GM12878 (cell line): ENCODE data around the gene CAPN10. TPM values are rescaled to one million over a fixed set of nuclear protein-coding genes. Genes with fewer than 3 reads are reported as not detected.

Experiments
- ASH2L ChIP-seq: fragments of 300-600, 200-600 bp; sonication (generic); IDR thresholded peaks from 2 replicates; pipeline ENCODE4 v1.6.1; 2017; ENCODE audit warnings: low read depth, mild to moderate bottlenecking, borderline replicate concordance
- BACH1 ChIP-seq: fragments of 450-650 bp; IDR thresholded peaks from 2 replicates; pipeline ENCODE4 v1.6.1; 2017; ENCODE audit warnings: mild to moderate bottlenecking, borderline replicate concordance
- BCL3 ChIP-seq: IDR thresholded peaks from 2 replicates; pipeline ENCODE4 v1.6.1; 2011; ENCODE audit warnings: borderline replicate concordance, low read depth, mild to moderate bottlenecking, moderate library complexity, low read length; ENCODE audit not compliant: insufficient read depth, poor library complexity, severe bottlenecking
- BHLHE40 ChIP-seq, 2 experiments: fragments of 450-650 bp in 1 of 2; IDR thresholded peaks; 2 replicates each; pipeline ENCODE4 v1.6.1; 2011 to 2017; ENCODE audit warnings: low read depth in 2 of 2, borderline replicate concordance in 1 of 2, improper control_type of control experiment in 1 of 2, low read length in 1 of 2, mild to moderate bottlenecking in 1 of 2
- EED ChIP-seq: sonication (generic); IDR thresholded peaks from 2 replicates; pipeline ENCODE4 v1.6.1; 2016; ENCODE audit warnings: antibody characterized with exemption, low read depth
- ESRRA ChIP-seq: IDR thresholded peaks from 2 replicates; pipeline ENCODE4 v1.6.1; 2012; ENCODE audit warnings: mild to moderate bottlenecking, low read length, improper control_type of control experiment
- EZH2 ChIP-seq: IDR thresholded peaks from 2 replicates; pipeline ENCODE4 v1.6.1; 2012; ENCODE audit warnings: low read depth, mild to moderate bottlenecking, control low read depth, inconsistent platforms, low read length, borderline replicate concordance; ENCODE audit not compliant: control insufficient read depth
- HCFC1 ChIP-seq: fragments of 150-350 bp; IDR thresholded peaks from 2 replicates; pipeline ENCODE4 v1.6.1; 2014; ENCODE audit warnings: low read length
- IKZF2 ChIP-seq, 2 experiments: fragments of 450-650 bp; IDR thresholded peaks; 2 replicates each; pipeline ENCODE4 v1.6.1; 2017; ENCODE audit warnings: mild to moderate bottlenecking in 2 of 2, moderate library complexity in 2 of 2
- IRF4 ChIP-seq: IDR thresholded peaks from 2 replicates; pipeline ENCODE4 v1.6.1; 2011; ENCODE audit warnings: low read depth, low read length
- JUNB ChIP-seq: IDR thresholded peaks from 2 replicates; pipeline ENCODE4 v1.6.1; 2016; ENCODE audit warnings: antibody characterized with exemption, mild to moderate bottlenecking
- MAX ChIP-seq: IDR thresholded peaks from 2 replicates; pipeline ENCODE4 v1.6.1; 2012; ENCODE audit warnings: low read depth, low read length, improper control_type of control experiment
- NFYB ChIP-seq: IDR thresholded peaks from 2 replicates; pipeline ENCODE4 v1.6.1; 2011; ENCODE audit warnings: low read depth, mild to moderate bottlenecking, low read length, improper control_type of control experiment, moderate library complexity; ENCODE audit not compliant: insufficient read depth
- NR2C2 ChIP-seq: IDR thresholded peaks from 2 replicates; pipeline ENCODE4 v1.6.1; 2011; ENCODE audit warnings: borderline replicate concordance, low read depth; ENCODE audit not compliant: control insufficient read depth, insufficient read length
- PAX5 ChIP-seq: IDR thresholded peaks from 2 replicates; pipeline ENCODE4 v1.6.1; 2011; ENCODE audit warnings: low read depth, low read length, borderline replicate concordance
- RBBP5 ChIP-seq: fragments of 200-600 bp; sonication (generic); conservative IDR thresholded peaks from 2 replicates; pipeline ENCODE4 v1.6.1; 2016
- RELB ChIP-seq: fragments of 450-650 bp; IDR thresholded peaks from 2 replicates; pipeline ENCODE4 v1.6.1; 2017; ENCODE audit warnings: low read depth, mild to moderate bottlenecking, moderate library complexity
- SIN3A ChIP-seq: IDR thresholded peaks from 2 replicates; pipeline ENCODE4 v1.6.1; 2012; ENCODE audit warnings: low read depth, low read length, improper control_type of control experiment
- SKIL ChIP-seq: fragments of 450-650 bp; IDR thresholded peaks from 2 replicates; pipeline ENCODE4 v1.6.1; 2017; ENCODE audit warnings: mild to moderate bottlenecking, low read depth, inconsistent platforms; ENCODE audit not compliant: poor library complexity, severe bottlenecking
- SMC3 ChIP-seq: IDR thresholded peaks from 2 replicates; pipeline ENCODE4 v1.6.1; 2011; ENCODE audit warnings: low read length, improper control_type of control experiment, borderline replicate concordance
- SP1 ChIP-seq: IDR thresholded peaks from one replicate; pipeline ENCODE4 v1.6.1; 2011; ENCODE audit warnings: low read depth, low read length
- SPI1 ChIP-seq: IDR thresholded peaks from 2 replicates; pipeline ENCODE4 v1.6.1; 2011; ENCODE audit warnings: low read depth, mild to moderate bottlenecking, low read length, moderate library complexity, borderline replicate concordance; ENCODE audit not compliant: insufficient read depth
- SREBF1 ChIP-seq: IDR thresholded peaks from 2 replicates; pipeline ENCODE4 v1.6.1; 2012; ENCODE audit warnings: mild to moderate bottlenecking, low read length
- STAT1 ChIP-seq: fragments of 450-650 bp; conservative IDR thresholded peaks from 2 replicates; pipeline ENCODE4 v1.6.1; 2014; ENCODE audit warnings: antibody characterized with exemption, mild to moderate bottlenecking
- TAF1 ChIP-seq: IDR thresholded peaks from 2 replicates; pipeline ENCODE4 v1.6.1; 2011; ENCODE audit warnings: mild to moderate bottlenecking, low read depth, low read length, borderline replicate concordance
- ZNF24 ChIP-seq: fragments of 450-650 bp; IDR thresholded peaks from 2 replicates; pipeline ENCODE4 v1.6.1; 2017; ENCODE audit warnings: antibody characterized with exemption, mild to moderate bottlenecking
- ZNF384 ChIP-seq: IDR thresholded peaks from 2 replicates; pipeline ENCODE4 v1.6.1; 2012; ENCODE audit warnings: low read depth, mild to moderate bottlenecking, low read length, improper control_type of control experiment, borderline replicate concordance
- polyA plus RNA-seq, 11 experiments: library from polyadenylated mRNA; depleted of rRNA in 4 of 11; unstranded in 6 of 11; stranded (reverse) in 5 of 11; fragments of >200 nt; fragmentation: Nextera tagmentation in 4 of 11; fragmentation: Illumina TruSeq in 1 of 11; extraction: Ambion mirVana in 4 of 11; extraction: Trizol in 1 of 11; gene quantifications; 1 replicate in 1 of 11; 2 replicates in 10 of 11; pipeline versions ENCODE4 v1.2.1 to v1.2.3, GENCODE V29; 2011 to 2016; ENCODE audit warnings: inconsistent platforms in 2 of 11, missing spikeins in 2 of 11, low read depth in 1 of 11
- total RNA-seq, 4 experiments: library from RNA; depleted of rRNA in 3 of 4; stranded (reverse); fragments of >200 nt in 3 of 4; fragmentation: Illumina TruSeq in 1 of 4; extraction: Trizol in 1 of 4; gene quantifications; 2 replicates each; pipeline versions ENCODE4 v1.2.1 to v1.2.3, GENCODE V29; 2013 to 2021

Gene CAPN10
- total and polyA plus RNA-seq, 10 of the 15 experiments (the other 5 are each of a cell fraction or from before 2014, with no cell fraction given): 0.37 to 40.6 (median 17.5) TPM

GRCh38 chr2:240561325-240561971 lies 25.1 kb upstream of the CAPN10 start (continued):
- peak; percentile 60 for TF ChIP-seq SKIL
- TF ChIP-seq STAT1: no peak
- TF ChIP-seq SMC3: no peak
- TF ChIP-seq IRF4: peak; percentile 48; the same call in 1 of the 2 replicates
- TF ChIP-seq BHLHE40 (IDR thresholded peaks at IDR 0.05; ENCODE audit: borderline replicate concordance in 1 of 2, low read depth in 2 of 2, low read length in 1 of 2): no peak; a peak in 1 of 4 replicates
- TF ChIP-seq SPI1: no peak
- no peak for TF ChIP-seq ZNF384
- TF ChIP-seq IKZF2 (IDR thresholded peaks at IDR 0.05): peak in 1 of 2 experiments; percentile 59; a peak in 1 of 4 replicates
- TF ChIP-seq SIN3A: no peak
- TF ChIP-seq MAX: peak; percentile 50; the same call in 1 of the 2 replicates
- no peak for TF ChIP-seq EZH2
- TF ChIP-seq EED: peak; percentile 47; the same call in 1 of the 2 replicates
- TF ChIP-seq ZNF24: no peak
- no peak for TF ChIP-seq RBBP5
- no peak for TF ChIP-seq ASH2L
- no peak for TF ChIP-seq PAX5
- TF ChIP-seq JUNB: peak; percentile 60
- no peak for TF ChIP-seq BCL3
- TF ChIP-seq NFYB: no peak; the same call in 1 of the 2 replicates
- TF ChIP-seq ESRRA: no peak
- no peak for TF ChIP-seq SP1
- TF ChIP-seq HCFC1: no peak
- TF ChIP-seq SREBF1: no peak
- no peak for TF ChIP-seq TAF1
- TF ChIP-seq NR2C2: no peak
- no peak; the same call in 1 of the 2 replicates for TF ChIP-seq BACH1
- TF ChIP-seq RELB: 0 out of 2 replicates have a peak, but pooled peaks have one; percentile 47
